ENCODE measurements around the gene RPL28.

Gene RPL28

GRCh38 chr19:55348317-55349034, 37.3 kb upstream of the RPL28 start:
- Mint-ChIP-seq H3K27ac (no peak overlapping the region), H3K36me3 (no peaks in the 10 kb centered on the region), H3K9me3 (no peaks in the 10 kb centered on the region), H3K27me3 (peaks cover 19% of the 10 kb centered on the region), H3K4me1 (peaks cover 11% of the 10 kb centered on the region), H3K4me3 (no peak overlapping the region)

- H3K4me3 Mint-ChIP-seq = no peak overlapping the region
- peaks cover 25% of the 10 kb centered on the region for H3K27me3 Mint-ChIP-seq
- H3K36me3 Mint-ChIP-seq = no peaks in the 10 kb centered on the region
- no peak overlapping the region for H3K27ac Mint-ChIP-seq
- H3K9me3 Mint-ChIP-seq = no peaks in the 10 kb centered on the region
- peaks cover 17% of the 10 kb centered on the region for H3K4me1 Mint-ChIP-seq
Measured at GRCh38 chr19:55350620-55351315, 35.0 kb upstream of the RPL28 start.

DNA sequence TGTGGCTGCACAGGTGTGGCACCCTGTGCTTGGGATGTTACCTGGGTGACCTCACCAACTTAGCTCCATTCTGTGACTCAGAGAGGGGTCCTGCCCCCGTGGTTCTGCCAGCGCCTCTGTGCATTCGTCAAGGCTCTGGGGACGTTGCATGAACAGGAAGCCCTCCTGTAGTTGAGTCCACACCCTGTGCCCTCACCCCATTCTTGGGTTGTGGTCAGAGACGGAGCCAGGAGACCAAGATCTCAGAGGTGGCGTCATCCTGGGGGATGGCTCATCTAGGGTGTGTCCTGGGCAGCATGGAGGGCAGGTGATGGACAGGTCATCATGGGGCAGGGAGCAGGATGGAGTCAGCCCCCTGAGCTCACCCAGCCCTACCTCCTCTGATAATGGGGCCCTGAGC, 33.7 kb upstream of the RPL28 start:
- Mint-ChIP-seq H3K36me3 (no peaks in the 10 kb centered on the region), H3K27me3 (peaks cover 25% of the 10 kb centered on the region), H3K27ac (no peak overlapping the region), H3K9me3 (no peaks in the 10 kb centered on the region), H3K4me1 (peaks cover 17% of the 10 kb centered on the region), H3K4me3 (no peak overlapping the region)

GRCh38 chr19:55352549-55353145, 33.1 kb upstream of the RPL28 start:
- peaks cover 25% of the 10 kb centered on the region for H3K27me3 Mint-ChIP-seq
- no peak overlapping the region for H3K27ac Mint-ChIP-seq
- H3K9me3 Mint-ChIP-seq = no peaks in the 10 kb centered on the region
- peak overlapping the region; percentile 82 for H3K4me3 Mint-ChIP-seq
- H3K4me1 Mint-ChIP-seq = peaks cover 17% of the 10 kb centered on the region
- no peaks in the 10 kb centered on the region for H3K36me3 Mint-ChIP-seq

- H3K4me3 Mint-ChIP-seq = peak overlapping the region; percentile 82
- H3K27ac Mint-ChIP-seq = no peak overlapping the region
- peaks cover 17% of the 10 kb centered on the region for H3K4me1 Mint-ChIP-seq
- H3K36me3 Mint-ChIP-seq = no peaks in the 10 kb centered on the region
- H3K27me3 Mint-ChIP-seq = peaks cover 25% of the 10 kb centered on the region
- no peaks in the 10 kb centered on the region for H3K9me3 Mint-ChIP-seq
Measured at GRCh38 chr19:55353356-55353802, 32.4 kb upstream of the RPL28 start.

DNA sequence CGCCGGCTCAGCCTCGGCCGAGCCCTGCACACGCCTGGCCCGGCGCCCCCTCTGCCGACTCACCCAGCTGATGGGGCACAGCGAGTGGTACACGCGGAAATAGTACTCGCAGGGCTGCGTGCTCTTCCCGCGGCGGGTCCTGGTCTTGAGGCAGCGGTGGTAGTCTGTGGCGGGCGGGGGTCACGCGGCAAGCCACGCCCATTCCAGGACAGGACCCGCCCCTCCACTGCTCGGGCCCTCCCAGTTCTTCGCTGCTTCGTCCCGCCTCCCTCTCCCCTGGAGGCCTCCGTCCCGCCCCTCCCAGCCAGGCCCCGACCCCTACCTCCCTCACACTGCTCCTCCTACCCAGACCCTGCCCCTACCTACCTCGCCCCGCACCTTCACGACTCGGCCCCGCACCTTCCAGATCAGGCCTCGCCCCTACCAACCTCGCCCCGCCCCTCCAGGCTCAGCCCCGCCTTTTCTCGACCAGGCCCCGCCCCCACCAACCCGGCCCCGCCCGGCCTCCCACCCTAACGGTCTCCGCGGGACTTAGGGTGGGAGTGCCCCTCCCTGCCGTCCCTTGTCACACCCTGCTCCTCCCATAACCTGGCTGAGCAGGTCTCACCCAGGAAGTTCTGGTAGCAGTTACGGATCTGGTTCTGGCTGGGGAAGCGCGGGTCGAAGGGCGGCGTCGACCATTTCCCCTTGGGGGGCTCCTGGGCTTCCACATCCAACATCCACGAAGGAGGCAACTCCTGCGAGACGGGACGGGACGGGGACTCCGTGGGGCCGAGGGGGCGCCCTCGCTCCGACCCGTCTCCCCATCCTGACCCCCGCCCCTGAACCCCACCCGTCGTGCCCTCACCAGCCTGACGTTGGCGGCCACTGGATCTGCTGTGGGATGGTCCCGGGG, 31.7 kb upstream of the RPL28 start:
- peak overlapping the region; percentile 82 for H3K4me3 Mint-ChIP-seq
- peaks cover 17% of the 10 kb centered on the region for H3K4me1 Mint-ChIP-seq
- H3K36me3 Mint-ChIP-seq = no peaks in the 10 kb centered on the region
- no peaks in the 10 kb centered on the region for H3K9me3 Mint-ChIP-seq
- H3K27me3 Mint-ChIP-seq = peaks cover 25% of the 10 kb centered on the region
- H3K27ac Mint-ChIP-seq = no peak overlapping the region

- peaks cover 25% of the 10 kb centered on the region for H3K27me3 Mint-ChIP-seq
- no peaks in the 10 kb centered on the region for H3K36me3 Mint-ChIP-seq
- no peak within 1 kb of the TSS for H3K27ac Mint-ChIP-seq
- peak within 1 kb of the TSS; percentile 82 for H3K4me3 Mint-ChIP-seq
- no peaks in the 10 kb centered on the region for H3K9me3 Mint-ChIP-seq
- H3K4me1 Mint-ChIP-seq = peaks cover 17% of the 10 kb centered on the region
Measured at GRCh38 chr19:55354698-55355212, 31.0 kb upstream of the RPL28 start, which contains the start of gene COX6B2. Gene COX6B2 (minus strand): TSS chr19:55354719. CDS start chr19:55354521, 198 bp downstream.

DNA sequence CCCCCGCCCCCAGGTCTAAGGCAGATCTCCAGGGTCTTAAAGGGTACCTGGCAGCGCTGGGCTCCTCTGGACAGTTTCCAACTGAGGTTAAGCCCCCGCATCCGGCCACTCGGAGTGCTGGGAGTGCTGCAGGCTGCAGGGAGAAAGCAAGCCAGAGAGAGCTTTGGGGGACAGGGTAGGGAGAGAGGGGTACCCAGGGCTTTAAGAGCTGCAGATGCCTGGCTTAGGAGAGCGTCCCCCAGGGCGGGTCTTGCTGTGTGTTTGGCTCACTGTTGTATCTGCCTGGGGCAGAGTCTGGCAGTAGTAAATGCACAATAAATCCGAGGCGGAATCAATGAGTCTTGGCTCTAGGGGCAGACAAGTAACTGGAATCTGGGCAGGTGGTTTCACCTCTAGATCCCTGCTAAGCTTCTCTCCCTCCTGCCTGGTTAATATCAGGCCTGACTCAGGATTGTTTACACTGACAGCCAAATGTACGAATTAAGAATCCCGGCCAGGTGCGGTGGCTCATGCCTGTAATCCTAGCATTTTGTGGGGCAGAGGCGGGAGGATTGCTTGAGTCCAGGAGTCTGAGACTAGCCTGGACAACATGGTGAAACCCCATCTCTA, 30.4 kb upstream of the RPL28 start:
- Mint-ChIP-seq H3K27ac (no peak overlapping the region), H3K36me3 (no peaks in the 10 kb centered on the region), H3K4me1 (peaks cover 17% of the 10 kb centered on the region), H3K4me3 (no peak overlapping the region), H3K27me3 (peaks cover 25% of the 10 kb centered on the region), H3K9me3 (no peaks in the 10 kb centered on the region)

GRCh38 chr19:55358493-55358892, 27.2 kb upstream of the RPL28 start:
- Mint-ChIP-seq H3K4me3 (no peak overlapping the region), H3K36me3 (no peaks in the 10 kb centered on the region), H3K27me3 (peaks cover 6% of the 10 kb centered on the region), H3K4me1 (peaks cover 5% of the 10 kb centered on the region), H3K27ac (no peak overlapping the region), H3K9me3 (no peaks in the 10 kb centered on the region)

- Mint-ChIP-seq H3K27me3 (peaks cover 3% of the 10 kb centered on the region), H3K27ac (no peak overlapping the region), H3K4me3 (no peak overlapping the region), H3K36me3 (no peaks in the 10 kb centered on the region), H3K9me3 (no peaks in the 10 kb centered on the region), H3K4me1 (peaks cover under 1% of the 10 kb centered on the region)
Measured at GRCh38 chr19:55358943-55359908, 26.5 kb upstream of the RPL28 start.

DNA sequence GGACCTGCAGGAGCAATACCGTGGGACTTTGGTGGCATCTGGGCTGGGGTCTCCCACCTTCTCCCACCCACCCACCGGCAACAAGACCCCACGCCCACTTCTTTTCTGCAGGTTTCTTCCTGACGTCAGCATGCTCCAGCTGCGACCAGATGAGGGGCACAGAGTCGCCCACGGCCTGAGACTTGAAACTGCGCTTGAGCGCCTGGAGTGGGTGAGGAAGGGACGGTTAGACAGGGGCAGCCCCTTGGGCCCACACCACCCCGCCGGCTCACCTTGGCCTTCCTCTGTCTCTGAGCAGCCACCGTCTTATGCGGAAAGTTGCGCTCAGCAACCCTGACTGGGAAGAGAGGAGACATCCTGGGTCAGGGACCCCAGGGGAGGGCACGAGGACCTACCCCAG, 24.8 kb upstream of the RPL28 start:
- Mint-ChIP-seq H3K9me3 (no peaks in the 10 kb centered on the region), H3K27ac (no peak overlapping the region), H3K4me1 (no peaks in the 10 kb centered on the region), H3K27me3 (no peaks in the 10 kb centered on the region), H3K4me3 (no peak overlapping the region), H3K36me3 (no peaks in the 10 kb centered on the region)

GRCh38 chr19:55362174-55362989, 23.4 kb upstream of the RPL28 start:
- peaks cover 1% of the 10 kb centered on the region for H3K27me3 Mint-ChIP-seq
- no peaks in the 10 kb centered on the region for H3K4me1 Mint-ChIP-seq
- no peaks in the 10 kb centered on the region for H3K36me3 Mint-ChIP-seq
- no peak overlapping the region for H3K4me3 Mint-ChIP-seq
- no peaks in the 10 kb centered on the region for H3K9me3 Mint-ChIP-seq
- H3K27ac Mint-ChIP-seq = no peak overlapping the region

DNA sequence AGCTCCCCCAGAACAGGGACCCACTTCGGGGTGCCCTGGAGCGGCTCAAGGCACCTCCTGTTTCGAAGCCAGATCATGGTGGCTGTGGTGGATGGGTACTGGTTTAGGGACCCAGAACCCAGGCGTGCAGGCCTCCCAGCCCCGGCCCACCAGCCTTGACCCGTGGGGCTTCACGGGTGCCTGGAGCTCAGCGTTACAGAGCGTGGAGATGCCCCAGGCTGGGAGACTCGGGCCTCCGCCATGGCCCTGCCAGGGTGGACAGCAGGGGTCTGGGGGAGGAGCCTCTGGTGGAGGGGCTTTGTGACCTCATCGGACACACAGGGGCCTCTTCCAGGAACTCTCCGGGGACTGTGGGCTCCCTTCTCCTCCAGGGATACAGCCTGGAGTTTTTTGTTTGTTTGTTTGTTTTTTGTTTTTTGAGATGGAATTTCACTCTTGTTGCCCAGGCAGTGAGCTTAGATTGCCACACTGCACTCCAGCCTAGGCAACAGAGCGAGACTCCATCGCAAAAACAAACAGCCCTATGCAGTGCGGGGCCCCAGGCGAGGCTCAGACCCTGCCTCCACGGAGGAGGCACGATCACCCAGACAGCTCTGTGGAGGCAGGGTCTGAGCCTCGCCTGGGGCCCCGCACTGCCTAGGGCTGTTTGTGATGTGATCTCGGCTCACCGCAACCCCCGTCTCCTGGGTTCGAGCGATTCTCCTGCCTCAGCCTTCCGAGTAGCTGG, 22.6 kb upstream of the RPL28 start, which contains the start of gene GARIN5B:
Gene GARIN5B (minus strand): TSS at position 271 of the 727 bp plus-strand sequence. CDS start 194 bp downstream, at position 77.
- H3K27ac Mint-ChIP-seq = no peak within 1 kb of the TSS
- peaks cover 4% of the 10 kb centered on the region for H3K27me3 Mint-ChIP-seq
- H3K9me3 Mint-ChIP-seq = no peaks in the 10 kb centered on the region
- no peaks in the 10 kb centered on the region for H3K4me1 Mint-ChIP-seq
- no peak within 1 kb of the TSS for H3K4me3 Mint-ChIP-seq
- no peaks in the 10 kb centered on the region for H3K36me3 Mint-ChIP-seq

Data from activated naive CD4-positive, alpha-beta T cell treated with anti-CD3 and anti-CD28 coated beads, Interleukin-2, amount 50 U/mL, for 24 hours (primary cell).